Endothelial cell of umbilical vein (primary cell): ENCODE measurements around the gene VDR. TPM values are rescaled to one million over a fixed set of nuclear protein-coding genes. Genes with fewer than 3 reads are reported as not detected.

ENCODE experiments used
- BruUV-seq: library from RNA; stranded (reverse); fragments of 400-500 nt; replicated peaks from 2 replicates; lab custom pipeline; 2021; lab: Mats Ljungman, UMichigan
- CTCF ChIA-PET: fragments of 300-600, 350-600 bp; sonication (Branson Sonifier 250); formaldehyde crosslinking; loops from one replicate; lab custom pipeline; 2021; ENCODE audit warnings: antibody characterized with exemption, inconsistent platforms; lab: Charles Lee
- POLR2A ChIA-PET: fragments of 300-600, 350-600 bp; sonication (Branson Sonifier 250); formaldehyde crosslinking; loops from one replicate; lab custom pipeline; 2021; ENCODE audit warnings: antibody characterized with exemption, inconsistent platforms; lab: Charles Lee
- DNase-seq: peaks from one replicate; pipeline ENCODE4 v3.0.0-alpha.2; 2011; ENCODE audit warnings: low read depth, low spot score
- FAIRE-seq: peaks from 2 replicates; lab custom pipeline; 2011; peaks lifted over from hg19 to GRCh38; lab: Jason Lieb, UNC
- H2AFZ ChIP-seq: 2 replicates; pipeline ENCODE4 v1.6.0; 2012; ENCODE audit warnings: low read depth, low read length, control low read depth, inconsistent platforms
- H3K27ac ChIP-seq: 2 replicates; pipeline ENCODE4 v1.5.1; 2011; ENCODE audit warnings: low read depth, mild to moderate bottlenecking, control low read depth, low read length, moderate library complexity; ENCODE audit not compliant: insufficient read depth
- H3K27me3 ChIP-seq, 2 experiments: 2 replicates each; pipeline versions ENCODE4 v1.6.0 to v1.6.1; 2011; ENCODE audit warnings: low read length in 2 of 2, mixed read lengths in 1 of 2; ENCODE audit not compliant: control insufficient read depth in 2 of 2, insufficient read depth in 2 of 2
- H3K36me3 ChIP-seq, 2 experiments: 2 replicates in 1 of 2; 3 replicates in 1 of 2; pipeline ENCODE4 v1.5.1; 2011; ENCODE audit warnings: low read length in 2 of 2, mild to moderate bottlenecking in 1 of 2, moderate library complexity in 1 of 2; ENCODE audit not compliant: control insufficient read depth in 2 of 2, insufficient read depth in 2 of 2; ENCODE audit errors: extremely low read depth in 1 of 2
- H3K4me1 ChIP-seq: 3 replicates; pipeline ENCODE4 v1.5.1; 2011; ENCODE audit warnings: mild to moderate bottlenecking, low read length; ENCODE audit not compliant: control insufficient read depth, insufficient read depth; ENCODE audit errors: extremely low read depth
- H3K4me2 ChIP-seq: 2 replicates; pipeline ENCODE4 v1.6.1; 2011; ENCODE audit warnings: low read length, control low read depth, mixed read lengths; ENCODE audit not compliant: insufficient read depth
- H3K4me3 ChIP-seq, 3 experiments: fragments of 200-600 bp in 1 of 3; sonication (generic), shearing (Covaris generic) in 1 of 3; replicated peaks in 1 of 3; 2 replicates each; pipeline ENCODE4 v1.5.1; 2011 to 2016; ENCODE audit warnings: control low read depth in 3 of 3, low read length in 3 of 3, mild to moderate bottlenecking in 2 of 3, inconsistent platforms in 1 of 3, low read depth in 1 of 3, moderate library complexity in 1 of 3; ENCODE audit not compliant: insufficient read depth in 1 of 3
- H3K79me2 ChIP-seq: 2 replicates; pipeline ENCODE4 v1.6.0; 2012; ENCODE audit warnings: low read length, inconsistent platforms; ENCODE audit not compliant: control insufficient read depth, insufficient read depth
- H3K9ac ChIP-seq: replicated peaks from 2 replicates; pipeline ENCODE3; 2011; ENCODE audit warnings: low read length, control low read depth; ENCODE audit not compliant: insufficient read depth; ENCODE audit errors: extremely low read depth
- H3K9me1 ChIP-seq: replicated peaks from 3 replicates; pipeline ENCODE4 v1.6.0; 2011; ENCODE audit warnings: mild to moderate bottlenecking, low read length; ENCODE audit not compliant: control insufficient read depth, insufficient read depth; ENCODE audit errors: extremely low read depth
- H3K9me3 ChIP-seq: replicated peaks from 2 replicates; pipeline ENCODE4 v1.5.1; 2012; ENCODE audit warnings: low read length, inconsistent platforms; ENCODE audit not compliant: control insufficient read depth, insufficient read depth
- H4K20me1 ChIP-seq: replicated peaks from 2 replicates; pipeline ENCODE3; 2011; ENCODE audit warnings: mild to moderate bottlenecking, low read length; ENCODE audit not compliant: control insufficient read depth, insufficient read depth; ENCODE audit errors: extremely low read depth
- CTCF ChIP-seq, 2 donors: IDR thresholded peaks; 1 replicate in 1 of 2; 2 replicates in 1 of 2; pipeline ENCODE4 v1.5.1; 2011; ENCODE audit warnings: low read length in 2 of 2, mild to moderate bottlenecking in 2 of 2, moderate library complexity in 2 of 2, control low read depth in 1 of 2, inconsistent platforms in 1 of 2, low read depth in 1 of 2; ENCODE audit not compliant: insufficient read depth in 1 of 2; ENCODE audit errors: extremely low read depth in 1 of 2
- GATA2 ChIP-seq: IDR thresholded peaks from 2 replicates; pipeline ENCODE4 v1.7.0; 2011; ENCODE audit warnings: low read depth, mild to moderate bottlenecking, moderate library complexity, mixed read lengths, low read length; ENCODE audit not compliant: insufficient read length, insufficient read depth
- POLR2A ChIP-seq: IDR thresholded peaks from 2 replicates; pipeline ENCODE4 v1.6.1; 2012; ENCODE audit warnings: low read depth, mild to moderate bottlenecking, control low read depth, low read length
- POLR2AphosphoS5 ChIP-seq: IDR thresholded peaks from 2 replicates; pipeline ENCODE4 v1.6.1; 2012; ENCODE audit warnings: low read depth, mild to moderate bottlenecking, control low read depth, low read length, moderate library complexity; ENCODE audit not compliant: insufficient read depth
- dilution Hi-C: fragments of 300-500 bp; cut with MboI; formaldehyde crosslinking; loops from one replicate; pipeline ENCODE4 v1.15.0; 2019; ENCODE audit warnings: low sequenced_read_pairs; ENCODE audit not compliant: extremely low pct_ligation_motif_present
- intact Hi-C: fragments of 100-400 bp; cut with micrococcal nuclease; formaldehyde crosslinking; loops from one replicate; pipeline ENCODE4 v1.10.0; 2022
- polyA plus RNA-seq, 4 experiments: library from polyadenylated mRNA; depleted of rRNA in 3 of 4; stranded (reverse) in 3 of 4; unstranded in 1 of 4; fragments of >200 nt; gene quantifications; 2 replicates each; pipeline versions ENCODE4 v1.2.1 to v1.2.3, GENCODE V29; 2011 to 2012; ENCODE audit warnings: missing spikeins in 1 of 4
- total RNA-seq: library from RNA; stranded (reverse); gene quantifications from 2 replicates; pipeline ENCODE4 v1.2.3, GENCODE V29; 2021
- TF ChIP-seq, protein P1 (sequence below): IDR thresholded peaks from 2 replicates; pipeline ENCODE4 v1.6.1; 2011; ENCODE audit not compliant: insufficient read depth, insufficient read length

VDR gene
- total and polyA plus RNA-seq, 2 donors (not counting 3 experiments of a cell fraction or from before 2014, with no cell fraction given) = 0.73 to 0.91 TPM

- Histone ChIP-seq H3K4me1 (no peaks in the 10 kb centered on the region), H3K9me3 (no peaks in the 10 kb centered on the region), H4K20me1 (no peaks in the 10 kb centered on the region), H3K36me3 (no peaks in the 10 kb centered on the region), H2AFZ (no peak overlapping the region), H3K9me1 (no peaks in the 10 kb centered on the region), H3K4me3 (no peak overlapping the region), H3K27me3 (peaks cover 5 to 15% of the 10 kb centered on the region in 2 experiments), H3K9ac (no peak overlapping the region), H3K79me2 (no peaks in the 10 kb centered on the region), H3K4me2 (no peak overlapping the region), H3K27ac (no peak overlapping the region)
- intact Hi-C loops (no loop called here), dilution Hi-C loops (no loop called here)
- FAIRE-seq = no peak
- ChIA-PET POLR2A (no interaction called here), CTCF (interaction anchor here (5.3 kb wide), 1 partner anchor 9 kb away, joined by 35 read pairs; the partner anchor contains the start of gene TMEM106C)
- BruUV-seq = no TSS peak
- TF ChIP-seq POLR2A (no peak), CTCF (IDR thresholded peaks at IDR 0.05; ENCODE audit: extremely low read depth in 1 of 2, insufficient read depth in 1 of 2, low read depth in 1 of 2, low read length in 2 of 2) (no peak), POLR2AphosphoS5 (no peak), GATA2 (no peak)
- TF ChIP-seq, protein P1, sequence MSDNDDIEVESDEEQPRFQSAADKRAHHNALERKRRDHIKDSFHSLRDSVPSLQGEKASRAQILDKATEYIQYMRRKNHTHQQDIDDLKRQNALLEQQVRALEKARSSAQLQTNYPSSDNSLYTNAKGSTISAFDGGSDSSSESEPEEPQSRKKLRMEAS = no peak
- DNase-seq = no peak
Observed at GRCh38 chr12:47954058-47954457, 49.3 kb upstream of the VDR start.
